OCI-LY1 (cell line): ENCODE results near the gene DGKD.

Experiments
- H2AFZ ChIP-seq: fragments of 200-600 bp; sonication (generic), shearing (Covaris generic); 2 replicates; pipeline ENCODE4 v1.6.0; 2014; ENCODE audit warnings: antibody characterized with exemption, mild to moderate bottlenecking, low read length
- H3F3A ChIP-seq: fragments of 200-600 bp; sonication (generic), shearing (Covaris generic); 2 replicates; pipeline ENCODE4 v1.6.0; 2014; ENCODE audit warnings: mild to moderate bottlenecking, antibody characterized with exemption, low read length, moderate library complexity; ENCODE audit not compliant: insufficient read depth
- H3K27ac ChIP-seq: fragments of 200-600 bp; sonication (generic); 2 replicates; pipeline ENCODE4 v1.5.1; 2014; ENCODE audit warnings: low read length, mixed run types, mild to moderate bottlenecking, low read depth; ENCODE audit not compliant: poor library complexity, severe bottlenecking
- H3K27me3 ChIP-seq: fragments of 200-600 bp; sonication (generic); 2 replicates; pipeline ENCODE4 v1.6.0; 2014; ENCODE audit warnings: antibody characterized with exemption, mild to moderate bottlenecking, low read length, moderate library complexity; ENCODE audit not compliant: insufficient read depth
- H3K36me3 ChIP-seq: fragments of 200-600 bp; sonication (generic); 2 replicates; pipeline ENCODE4 v1.6.1; 2014; ENCODE audit warnings: mild to moderate bottlenecking, antibody characterized with exemption, low read length, moderate library complexity, mixed read lengths; ENCODE audit not compliant: insufficient read depth
- H3K4me1 ChIP-seq: fragments of 200-600 bp; sonication (generic); 2 replicates; pipeline ENCODE4 v1.5.1; 2014; ENCODE audit warnings: mild to moderate bottlenecking, low read length, moderate library complexity; ENCODE audit not compliant: insufficient read depth, severe bottlenecking
- H3K4me2 ChIP-seq: fragments of 200-600 bp; sonication (generic), shearing (Covaris generic); 2 replicates; pipeline ENCODE4 v1.6.1; 2014; ENCODE audit warnings: low read length
- H3K4me3 ChIP-seq: fragments of 200-600 bp; sonication (generic); 2 replicates; pipeline ENCODE4 v1.5.1; 2014; ENCODE audit warnings: low read length, low read depth, mild to moderate bottlenecking, mixed read lengths; ENCODE audit not compliant: poor library complexity, severe bottlenecking
- H3K79me2 ChIP-seq: fragments of 200-600 bp; shearing (Covaris generic); 2 replicates; pipeline ENCODE4 v1.6.1; 2016; ENCODE audit warnings: mixed run types, low read length, mixed read lengths; ENCODE audit not compliant: insufficient read depth
- H3K9ac ChIP-seq: fragments of 200-600 bp; sonication (generic), shearing (Covaris generic); 2 replicates; pipeline ENCODE4 v1.6.1; 2014; ENCODE audit warnings: mild to moderate bottlenecking, low read length, mixed read lengths
- H3K9me2 ChIP-seq: fragments of 200-600 bp; sonication (generic), shearing (Covaris generic); 2 replicates; pipeline ENCODE4 v1.6.1; 2014; ENCODE audit warnings: low read depth, mild to moderate bottlenecking, low read length, mixed read lengths
- H3K9me3 ChIP-seq: fragments of 200-600 bp; shearing (Covaris generic); 2 replicates; pipeline ENCODE4 v1.6.1; 2014; ENCODE audit warnings: low read length, mixed read lengths
- H4K20me1 ChIP-seq: fragments of 200-600 bp; sonication (generic), shearing (Covaris generic); 2 replicates; pipeline ENCODE4 v1.6.0; 2016; ENCODE audit warnings: mild to moderate bottlenecking, low read length; ENCODE audit not compliant: insufficient read depth
- CTCF ChIP-seq: fragments of 200-600 bp; sonication (generic), shearing (Covaris generic); IDR thresholded peaks from 2 replicates; pipeline ENCODE4 v1.5.1; 2017; ENCODE audit warnings: mild to moderate bottlenecking, antibody characterized with exemption, low read length, moderate library complexity, mixed read lengths
- EZH2 ChIP-seq: fragments of 200-600 bp; sonication (generic), shearing (Covaris generic); IDR thresholded peaks from 2 replicates; pipeline ENCODE4 v1.8.0; 2017; ENCODE audit warnings: borderline replicate concordance, mixed run types, mild to moderate bottlenecking, antibody characterized with exemption, low read length, moderate library complexity, mixed read lengths

The DGKD gene

GRCh38 chr2:233326500-233326899, 27.8 kb upstream of the DGKD start:
- H3K27me3 ChIP-seq = no peaks in the 10 kb centered on the region; the same call in 1 of the 2 replicates
- peaks cover 11% of the 10 kb centered on the region for H3K4me1 ChIP-seq
- H3K9ac ChIP-seq = no peak overlapping the region
- H3K4me3 ChIP-seq = no peak overlapping the region
- H3K36me3 ChIP-seq = no peaks in the 10 kb centered on the region
- H4K20me1 ChIP-seq = no peaks in the 10 kb centered on the region
- H3K9me3 ChIP-seq = 0 out of 2 replicates have a peak, but pooled peaks cover 2% of the 10 kb centered on the region
- H3K4me2 ChIP-seq = no peak overlapping the region
- no peaks in the 10 kb centered on the region for H3K79me2 ChIP-seq
- H3K27ac ChIP-seq = no peak overlapping the region
- H3F3A ChIP-seq = no peaks in the 10 kb centered on the region
- no peak overlapping the region for H2AFZ ChIP-seq
- H3K9me2 ChIP-seq = no peaks in the 10 kb centered on the region
- TF ChIP-seq EZH2 (no peak), CTCF (no peak)

GRCh38 chr2:233328922-233329321, 25.4 kb upstream of the DGKD start:
- H3K4me2 ChIP-seq = no peak overlapping the region
- TF ChIP-seq CTCF = no peak
- peaks cover 12% of the 10 kb centered on the region for H3K4me1 ChIP-seq
- no peak overlapping the region for H2AFZ ChIP-seq
- no peaks in the 10 kb centered on the region for H3K36me3 ChIP-seq
- no peaks in the 10 kb centered on the region for H4K20me1 ChIP-seq
- H3K9me3 ChIP-seq = 0 out of 2 replicates have a peak, but pooled peaks cover 2% of the 10 kb centered on the region
- no peak overlapping the region for H3K9ac ChIP-seq
- no peaks in the 10 kb centered on the region; the same call in 1 of the 2 replicates for H3K27me3 ChIP-seq
- H3F3A ChIP-seq = no peaks in the 10 kb centered on the region
- H3K27ac ChIP-seq = no peak overlapping the region
- no peaks in the 10 kb centered on the region for H3K79me2 ChIP-seq
- H3K9me2 ChIP-seq = no peaks in the 10 kb centered on the region
- H3K4me3 ChIP-seq = no peak overlapping the region

- no peaks in the 10 kb centered on the region for H3K79me2 ChIP-seq
- no peaks in the 10 kb centered on the region; the same call in 1 of the 2 replicates for H3K27me3 ChIP-seq
- H3K36me3 ChIP-seq = no peaks in the 10 kb centered on the region
- H3K9me3 ChIP-seq = 0 out of 2 replicates have a peak, but pooled peaks cover 2% of the 10 kb centered on the region
- no peak for TF ChIP-seq EZH2
- no peak for TF ChIP-seq CTCF
- H2AFZ ChIP-seq = no peak overlapping the region
- no peak overlapping the region for H3K4me3 ChIP-seq
- no peaks in the 10 kb centered on the region for H3F3A ChIP-seq
- no peak overlapping the region for H3K4me2 ChIP-seq
- peaks cover 12% of the 10 kb centered on the region for H3K4me1 ChIP-seq
- no peak overlapping the region for H3K27ac ChIP-seq
- no peaks in the 10 kb centered on the region for H4K20me1 ChIP-seq
- no peak overlapping the region for H3K9ac ChIP-seq
- no peaks in the 10 kb centered on the region for H3K9me2 ChIP-seq
These were observed 24.7 kb upstream of the DGKD start for GRCh38 chr2:233329489-233330135.
